B cell (primary cell): ENCODE measurements around the gene ADCY2. TPM values are rescaled to one million over a fixed set of nuclear protein-coding genes. Genes with fewer than 3 reads are reported as not detected.

Source experiments
- ATAC-seq: fragments of 200-7000 bp; cut with Tn5 transposase; one replicate; pipeline ENCODE4 v1.10.0; 2021; ENCODE audit warnings: low read depth, mild to moderate bottlenecking, moderate number of reproducible peaks, moderate library complexity
- CTCF ChIA-PET: fragments of 350-600 bp; sonication (Branson Sonifier 250); formaldehyde crosslinking; loops from one replicate; lab custom pipeline; 2021; ENCODE audit warnings: antibody characterized with exemption, inconsistent platforms; lab: Charles Lee
- POLR2A ChIA-PET: fragments of 350-600 bp; sonication (Branson Sonifier 250); formaldehyde crosslinking; loops from one replicate; lab custom pipeline; 2021; ENCODE audit warnings: antibody characterized with exemption; lab: Charles Lee
- DNase-seq: peaks from one replicate; pipeline ENCODE4 v3.0.0; 2013
- H2AFZ ChIP-seq: 2 replicates; pipeline ENCODE4 v1.6.1; 2012; ENCODE audit warnings: mild to moderate bottlenecking, low read depth, low read length; ENCODE audit not compliant: insufficient read depth, poor library complexity, severe bottlenecking
- H3K27ac ChIP-seq, 2 donors: 1 replicate in 1 of 2; 2 replicates in 1 of 2; pipeline ENCODE4 v1.5.1; 2012 to 2013; ENCODE audit warnings: low read length in 2 of 2, mild to moderate bottlenecking in 2 of 2, moderate library complexity in 1 of 2
- H3K27me3 ChIP-seq, 4 experiments: fragments of 200-600 bp in 1 of 4; sonication (generic) in 1 of 4; replicated peaks in 1 of 4; 1 replicate in 2 of 4; 2 replicates in 2 of 4; pipeline versions ENCODE4 v1.6.1 to v1.7.0; 2013 to 2016; ENCODE audit warnings: low read length in 3 of 4, mild to moderate bottlenecking in 2 of 4, mixed read lengths in 1 of 4, moderate library complexity in 1 of 4; ENCODE audit not compliant: insufficient read depth in 4 of 4, control insufficient read depth in 3 of 4; ENCODE audit errors: control extremely low read depth in 1 of 4
- H3K36me3 ChIP-seq, 2 experiments: replicated peaks in 1 of 2; 1 replicate in 1 of 2; 2 replicates in 1 of 2; pipeline versions ENCODE4 v1.6.1 to v1.7.1; 2013; ENCODE audit warnings: low read length in 1 of 2; ENCODE audit not compliant: insufficient read depth in 2 of 2, control insufficient read depth in 1 of 2; ENCODE audit errors: control extremely low read depth in 1 of 2, extremely low read depth in 1 of 2
- H3K4me1 ChIP-seq, 2 donors: fragments of 200-600 bp in 1 of 2; sonication (generic) in 1 of 2; 1 replicate in 1 of 2; 2 replicates in 1 of 2; pipeline versions ENCODE4 v1.5.1 to v1.6.1; 2013 to 2017; ENCODE audit warnings: low read length in 2 of 2; ENCODE audit not compliant: control insufficient read depth in 2 of 2, insufficient read depth in 2 of 2
- H3K4me2 ChIP-seq: replicated peaks from 2 replicates; pipeline ENCODE3; 2012; ENCODE audit warnings: mild to moderate bottlenecking, low read depth, low read length; ENCODE audit not compliant: poor library complexity, severe bottlenecking
- H3K4me3 ChIP-seq, 5 experiments: fragments of 200-600 bp in 1 of 5; sonication (generic) in 1 of 5; 1 replicate in 3 of 5; 2 replicates in 2 of 5; pipeline versions ENCODE4 v1.5.1 to v1.7.0; 2011 to 2016; ENCODE audit warnings: low read length in 4 of 5, mild to moderate bottlenecking in 4 of 5, low read depth in 2 of 5, control low read depth in 1 of 5, moderate library complexity in 1 of 5; ENCODE audit not compliant: insufficient read depth in 1 of 5; ENCODE audit errors: control extremely low read depth in 1 of 5, extremely low read depth in 1 of 5
- H3K79me2 ChIP-seq: fragments of 200-600 bp; sonication (generic); one replicate; pipeline ENCODE4 v1.6.0; 2016; ENCODE audit warnings: low read length; ENCODE audit not compliant: control insufficient read depth, insufficient read depth
- H3K9ac ChIP-seq: fragments of 200-600 bp; sonication (generic); 2 replicates; pipeline ENCODE4 v1.6.1; 2017; ENCODE audit warnings: mild to moderate bottlenecking, low read length, moderate library complexity
- H3K9me3 ChIP-seq, 3 donors: one replicate each; pipeline versions ENCODE4 v1.6.1 to v1.7.1; 2013; ENCODE audit warnings: low read length in 2 of 3; ENCODE audit not compliant: control insufficient read depth in 2 of 3, insufficient read depth in 1 of 3; ENCODE audit errors: control extremely low read depth in 1 of 3
- H4K20me1 ChIP-seq: 2 replicates; pipeline ENCODE4 v1.6.0; 2012; ENCODE audit warnings: mild to moderate bottlenecking, low read length; ENCODE audit not compliant: insufficient read depth, control insufficient read depth, poor library complexity, severe bottlenecking
- H3K27ac Mint-ChIP-seq: one replicate; pipeline ENCODE4 v1.8.0; 2021; ENCODE audit warnings: mixed read lengths
- H3K27me3 Mint-ChIP-seq: one replicate; pipeline ENCODE4 v1.8.0; 2021; ENCODE audit warnings: mixed read lengths
- H3K4me1 Mint-ChIP-seq: one replicate; pipeline ENCODE4 v1.8.0; 2021; ENCODE audit warnings: mixed read lengths
- H3K4me3 Mint-ChIP-seq: one replicate; pipeline ENCODE4 v1.8.0; 2021; ENCODE audit warnings: mixed read lengths
- H3K9me3 Mint-ChIP-seq: one replicate; pipeline ENCODE4 v1.8.0; 2022; ENCODE audit warnings: mixed read lengths; ENCODE audit not compliant: insufficient read depth
- EZH2 ChIP-seq: IDR thresholded peaks from 2 replicates; pipeline ENCODE4 v1.6.1; 2012; ENCODE audit warnings: borderline replicate concordance, low read depth, mild to moderate bottlenecking, moderate library complexity, low read length; ENCODE audit not compliant: insufficient read depth, poor library complexity, severe bottlenecking
- WGBS: methylation state at CpG from one replicate; pipeline ENCODE4 v1.1.5; 2013; ENCODE audit warnings: missing lambda C conversion rate; ENCODE audit not compliant: insufficient coverage; 5-methylcytosine and 5-hydroxymethylcytosine counted together
- intact Hi-C: fragments of 100-400 bp; cut with micrococcal nuclease; formaldehyde crosslinking; loops from one replicate; pipeline ENCODE4 v1.10.0; 2022
- polyA plus RNA-seq: library from polyadenylated mRNA; depleted of rRNA; stranded (reverse); fragments of >200 nt; gene quantifications from 2 replicates; pipeline ENCODE4 v1.2.3, GENCODE V29; 2012
- total RNA-seq, 2 donors: library from RNA; stranded (reverse); fragments of 120-200 nt in 1 of 2; gene quantifications; 1 replicate in 1 of 2; 2 replicates in 1 of 2; pipeline versions ENCODE4 v1.2.3 to v1.2.4, GENCODE V29; 2013 to 2022
- TF ChIP-seq, protein P1 (sequence below): fragments of 200-600 bp; IDR thresholded peaks from one replicate; pipeline ENCODE4 v1.8.0; 2022; ENCODE audit warnings: antibody characterized with exemption, mild to moderate bottlenecking

Gene ADCY2
- total and polyA plus RNA-seq, 2 donors (not counting 1 experiment from before 2014, with no cell fraction given): not detected

DNA sequence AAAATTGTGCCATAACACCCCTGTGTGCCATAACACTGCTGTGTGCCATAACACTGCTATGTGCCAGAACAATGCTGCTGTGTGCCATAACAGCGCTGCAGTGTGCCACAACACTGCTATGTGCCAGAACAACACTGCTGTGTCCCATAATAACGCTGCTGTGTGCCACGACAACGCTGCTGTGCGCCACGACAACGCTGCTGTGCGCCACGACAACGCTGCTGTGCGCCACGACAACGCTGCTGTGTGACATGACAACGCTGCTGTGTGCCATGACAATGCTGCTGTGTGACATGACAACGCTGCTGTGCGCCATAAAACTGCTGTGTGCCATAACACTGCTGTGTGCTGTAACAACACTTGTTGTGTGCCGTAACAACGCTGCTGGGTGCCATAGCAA, 429.1 kb downstream of the ADCY2 start:
- POLR2A ChIA-PET: no interaction called here
- DNase-seq (no peak), ATAC-seq (no peak)
- WGBS: 93% methylated on average over 18 of the region's 18 CpGs
- Mint-ChIP-seq H3K9me3 (no peaks in the 10 kb centered on the region), H3K27ac (no peak overlapping the region), H3K27me3 (peaks cover 14% of the 10 kb centered on the region), H3K4me1 (no peaks in the 10 kb centered on the region), H3K4me3 (no peak overlapping the region)
- H3K4me3 ChIP-seq: no peak overlapping the region
- no peak overlapping the region for H3K27ac ChIP-seq
- TF ChIP-seq EZH2: no peak
- TF ChIP-seq, protein P1, sequence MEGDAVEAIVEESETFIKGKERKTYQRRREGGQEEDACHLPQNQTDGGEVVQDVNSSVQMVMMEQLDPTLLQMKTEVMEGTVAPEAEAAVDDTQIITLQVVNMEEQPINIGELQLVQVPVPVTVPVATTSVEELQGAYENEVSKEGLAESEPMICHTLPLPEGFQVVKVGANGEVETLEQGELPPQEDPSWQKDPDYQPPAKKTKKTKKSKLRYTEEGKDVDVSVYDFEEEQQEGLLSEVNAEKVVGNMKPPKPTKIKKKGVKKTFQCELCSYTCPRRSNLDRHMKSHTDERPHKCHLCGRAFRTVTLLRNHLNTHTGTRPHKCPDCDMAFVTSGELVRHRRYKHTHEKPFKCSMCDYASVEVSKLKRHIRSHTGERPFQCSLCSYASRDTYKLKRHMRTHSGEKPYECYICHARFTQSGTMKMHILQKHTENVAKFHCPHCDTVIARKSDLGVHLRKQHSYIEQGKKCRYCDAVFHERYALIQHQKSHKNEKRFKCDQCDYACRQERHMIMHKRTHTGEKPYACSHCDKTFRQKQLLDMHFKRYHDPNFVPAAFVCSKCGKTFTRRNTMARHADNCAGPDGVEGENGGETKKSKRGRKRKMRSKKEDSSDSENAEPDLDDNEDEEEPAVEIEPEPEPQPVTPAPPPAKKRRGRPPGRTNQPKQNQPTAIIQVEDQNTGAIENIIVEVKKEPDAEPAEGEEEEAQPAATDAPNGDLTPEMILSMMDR: no peak
- H4K20me1 ChIP-seq: no peaks in the 10 kb centered on the region
- no peaks in the 10 kb centered on the region for H3K9me3 ChIP-seq
- H3K9ac ChIP-seq: no peak overlapping the region
- no peak overlapping the region for H3K4me2 ChIP-seq
- H3K79me2 ChIP-seq: no peaks in the 10 kb centered on the region
- no peaks in the 10 kb centered on the region for H3K36me3 ChIP-seq
- H3K27me3 ChIP-seq: no peaks in the 10 kb centered on the region
- H3K4me1 ChIP-seq: no peaks in the 10 kb centered on the region
- intact Hi-C loops: no loop called here
- no peak overlapping the region for H2AFZ ChIP-seq
- CTCF ChIA-PET: no interaction called here

DNA sequence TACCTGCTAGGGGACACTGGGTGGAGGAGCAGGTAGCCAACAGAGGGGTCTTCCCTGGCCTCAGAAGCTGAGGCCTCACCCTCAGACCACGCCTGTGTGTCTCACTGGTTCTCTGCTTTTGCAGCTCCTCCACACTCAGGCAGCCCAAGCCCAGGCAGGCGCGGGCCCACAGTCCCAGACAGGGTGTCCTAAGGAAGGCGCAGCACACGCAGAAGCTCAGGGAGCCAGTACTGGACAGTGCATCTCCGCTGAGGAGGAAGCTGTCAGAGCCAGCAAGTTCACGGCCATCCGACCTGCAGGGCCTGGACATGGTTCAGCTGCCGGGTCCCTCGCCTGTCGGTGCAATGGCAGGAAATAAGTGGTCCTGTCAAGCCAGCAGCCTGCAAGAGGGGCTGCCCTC, 429.7 kb downstream of the ADCY2 start:
- Mint-ChIP-seq H3K9me3 (no peaks in the 10 kb centered on the region), H3K4me1 (no peaks in the 10 kb centered on the region), H3K27me3 (peaks cover 14% of the 10 kb centered on the region), H3K4me3 (no peak overlapping the region), H3K27ac (no peak overlapping the region)
- Histone ChIP-seq H3K79me2 (no peaks in the 10 kb centered on the region), H4K20me1 (no peaks in the 10 kb centered on the region), H3K36me3 (no peaks in the 10 kb centered on the region), H3K4me2 (no peak overlapping the region), H3K27ac (no peak overlapping the region), H3K4me1 (no peaks in the 10 kb centered on the region), H3K27me3 (no peaks in the 10 kb centered on the region), H3K9me3 (no peaks in the 10 kb centered on the region), H2AFZ (no peak overlapping the region), H3K4me3 (no peak overlapping the region), H3K9ac (no peak overlapping the region)
- whole genome bisulfite sequencing: 91% methylated on average over 11 of the region's 11 CpGs
- intact Hi-C loops: no loop called here
- POLR2A ChIA-PET: no interaction called here
- no peak for ATAC-seq
- CTCF ChIA-PET: no interaction called here
- no peak for TF ChIP-seq EZH2
- TF ChIP-seq, protein P1: no peak
- no peak for DNase-seq
